ENCODE results near the gene LMO7.
"Not testable (repeated sequence)": the region's sequence is repeated elsewhere in the genome, so short reads cannot be mapped to it uniquely, and the experiment has no call there.

LMO7 gene

DNA sequence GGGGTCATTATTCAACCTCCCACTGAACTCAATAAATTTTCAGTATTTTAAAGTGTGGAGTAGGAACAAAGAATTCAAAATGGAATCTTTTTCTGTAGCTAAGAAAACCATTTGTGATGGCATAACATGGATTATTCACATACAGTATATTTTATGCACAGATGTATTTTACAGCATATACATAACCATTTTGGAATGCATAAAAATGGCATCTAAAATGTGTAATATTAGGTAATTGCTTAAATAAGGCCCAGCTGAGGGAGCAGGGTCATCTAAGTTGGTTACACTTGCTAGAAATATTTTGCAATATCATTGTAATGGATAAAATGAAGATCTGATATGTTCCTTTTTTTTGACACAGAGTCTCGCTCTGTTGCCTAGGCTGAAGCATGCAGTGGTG lies 146.9 kb downstream of the LMO7 start:
- DNase-seq = no peak

DNA sequence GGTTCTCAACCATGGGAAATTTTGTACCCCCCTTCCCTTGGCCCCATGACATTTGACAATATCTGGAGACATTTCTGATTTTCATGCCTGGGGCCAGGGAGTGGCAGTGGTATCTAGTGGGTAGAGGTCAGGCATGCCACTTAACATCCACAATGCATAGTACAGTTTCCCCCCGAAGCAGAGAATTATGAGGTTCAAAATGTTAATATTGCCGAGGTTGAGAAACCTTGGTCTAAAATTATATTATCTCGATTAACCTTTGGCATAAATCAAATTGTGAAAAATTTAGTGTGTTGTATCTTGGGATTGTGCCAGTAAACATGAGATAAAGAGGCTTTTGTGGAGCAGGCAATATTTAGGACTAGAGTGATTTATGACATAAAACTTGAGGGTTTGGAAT lies 147.9 kb downstream of the LMO7 start:
- no peak for DNase-seq

DNA sequence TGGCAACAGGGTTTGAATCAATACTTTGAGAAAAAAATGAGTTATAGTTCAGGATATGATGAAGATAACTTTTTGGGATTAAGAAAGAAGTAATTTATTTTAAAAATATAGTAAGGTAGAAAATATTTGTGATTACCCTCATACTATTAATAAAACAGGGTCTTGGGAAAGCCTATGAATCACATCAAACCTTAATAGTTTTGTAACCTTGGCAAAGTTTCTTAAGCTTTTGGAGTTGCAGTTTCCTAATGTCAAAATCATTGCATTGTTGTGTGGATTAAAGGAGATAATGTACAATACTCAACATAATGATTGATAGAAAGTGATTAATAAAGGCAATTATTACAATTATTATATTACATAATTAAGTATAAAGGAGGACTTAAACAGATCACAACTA lies 149.0 kb downstream of the LMO7 start:
- no peak for DNase-seq

DNA sequence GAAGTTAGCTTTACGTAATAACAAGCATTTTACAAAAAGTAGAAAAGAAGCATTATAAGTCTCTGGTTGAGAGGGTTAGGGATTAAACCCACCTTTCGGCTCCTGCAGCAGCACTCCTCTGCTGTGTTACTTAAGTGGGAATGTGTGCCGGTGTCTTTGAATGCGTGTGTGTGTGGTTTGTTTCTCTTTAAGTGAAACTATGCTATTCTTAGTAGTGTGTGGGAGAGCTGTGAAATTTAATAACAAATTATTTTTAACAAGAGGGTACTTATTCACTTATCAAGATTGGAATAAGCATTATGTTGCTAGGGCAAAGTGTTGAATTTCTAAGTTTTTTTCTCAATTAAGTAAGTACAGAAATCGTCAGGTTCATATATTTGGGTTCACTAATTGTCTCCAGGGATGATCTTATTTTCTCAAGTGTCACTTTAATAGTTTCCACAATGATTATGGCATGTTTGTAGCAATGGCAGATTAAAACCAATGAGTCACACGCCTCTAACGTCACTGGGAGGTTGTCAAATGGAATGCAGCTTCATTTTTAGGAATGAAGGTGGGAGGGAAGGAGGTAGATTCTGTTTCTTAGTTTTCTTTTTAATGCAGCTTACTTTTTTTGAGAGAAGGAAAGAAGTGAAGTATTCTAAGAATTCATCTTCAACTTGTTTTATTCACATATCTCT lies 151.3 kb downstream of the LMO7 start:
- no peak for DNase-seq

DNA sequence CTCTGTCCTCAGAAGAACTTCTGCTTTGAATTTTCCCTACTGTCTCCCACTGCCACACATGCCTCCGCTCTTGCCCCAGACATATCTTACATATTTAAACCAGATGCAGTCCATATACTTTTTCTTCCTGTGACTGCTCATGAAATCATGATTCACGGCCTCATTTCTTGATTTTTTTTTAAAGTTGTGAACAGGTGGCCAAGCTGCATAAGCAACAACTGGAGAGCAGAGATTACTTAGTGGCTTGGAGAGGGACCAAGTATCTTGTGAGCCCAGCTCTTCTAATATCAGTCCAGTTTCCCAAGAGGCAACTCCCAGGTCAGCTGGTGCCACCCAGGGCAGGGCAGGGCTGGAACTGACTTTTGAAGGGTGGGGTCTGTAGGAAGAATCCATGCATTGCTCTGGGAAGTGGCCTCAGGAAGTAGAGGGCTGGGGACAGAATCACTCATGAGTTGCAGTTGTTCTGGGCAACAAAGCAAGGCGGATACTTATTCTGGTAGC lies 152.4 kb downstream of the LMO7 start:
- DNase-seq = no peak

DNA sequence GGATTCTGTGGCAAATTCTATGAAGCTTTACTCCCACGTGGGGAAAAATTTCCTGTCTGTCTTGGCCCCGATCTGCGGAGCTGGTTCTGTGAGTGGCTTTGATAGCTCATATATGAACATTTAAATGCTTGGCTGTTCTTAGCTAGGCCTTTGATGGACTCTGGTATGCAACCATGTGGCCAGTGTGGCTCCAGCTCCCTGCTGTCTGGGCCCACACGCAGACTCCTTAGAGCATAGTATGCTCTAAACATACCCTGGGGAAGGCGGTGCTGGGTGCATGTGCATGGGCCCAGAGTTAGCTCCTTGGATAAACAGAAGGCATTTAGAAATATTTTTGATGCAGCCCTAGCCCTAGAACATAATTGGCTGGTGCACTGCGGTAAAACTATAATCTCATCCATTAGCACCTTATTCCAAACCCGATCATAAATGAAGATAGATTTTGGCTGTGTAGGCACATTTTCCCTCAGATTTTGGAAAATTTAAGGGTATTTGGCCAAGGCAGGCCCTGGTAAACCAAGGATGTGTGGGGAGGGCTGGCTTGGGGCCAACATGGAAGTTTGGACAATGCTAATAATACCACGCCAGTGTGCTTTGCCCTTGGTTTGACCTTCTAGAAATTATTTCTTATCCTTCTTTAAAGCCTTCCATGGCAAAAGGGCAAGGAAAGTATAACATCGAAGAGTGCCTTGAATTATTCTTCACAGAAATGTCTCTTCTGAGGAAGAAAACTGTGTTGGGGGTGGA lies 153.5 kb downstream of the LMO7 start:
- DNase-seq = no peak

DNA sequence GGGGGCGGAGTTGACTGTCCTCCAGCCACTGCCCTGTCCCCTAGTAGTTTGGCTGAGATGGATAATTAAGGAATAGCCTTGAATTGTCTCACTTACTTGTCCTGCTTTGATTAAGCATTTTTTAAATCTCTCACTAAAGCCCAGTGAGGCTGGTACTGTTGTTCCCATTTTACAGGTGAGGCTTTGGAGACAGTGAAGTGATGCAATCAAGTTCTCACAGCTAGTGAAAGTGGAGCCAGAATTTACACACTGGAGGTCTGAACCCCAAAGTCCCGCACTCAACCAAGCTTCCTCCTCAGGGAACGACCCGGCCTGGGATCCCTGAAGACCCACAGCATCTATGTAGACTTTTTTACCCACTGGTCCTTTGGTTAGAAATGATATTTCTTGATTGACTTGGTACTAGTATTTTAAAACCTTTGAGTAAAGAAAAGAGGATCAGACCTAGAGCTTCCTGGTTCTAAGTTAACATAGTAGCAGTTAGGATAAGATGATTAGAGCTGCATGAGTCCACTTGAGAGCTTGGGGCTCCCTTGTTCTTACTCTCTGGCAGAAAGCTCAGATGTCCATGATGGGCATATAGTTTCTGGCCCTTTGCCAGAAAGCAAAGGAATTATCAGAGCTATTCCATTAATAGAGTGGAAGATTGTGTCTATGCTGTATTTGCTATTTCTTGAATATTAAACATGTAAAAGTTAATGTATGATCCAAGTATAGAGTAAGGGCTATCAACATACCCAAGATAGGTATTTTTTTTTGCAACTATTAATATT lies 154.3 kb downstream of the LMO7 start:
- no peak for DNase-seq

DNA sequence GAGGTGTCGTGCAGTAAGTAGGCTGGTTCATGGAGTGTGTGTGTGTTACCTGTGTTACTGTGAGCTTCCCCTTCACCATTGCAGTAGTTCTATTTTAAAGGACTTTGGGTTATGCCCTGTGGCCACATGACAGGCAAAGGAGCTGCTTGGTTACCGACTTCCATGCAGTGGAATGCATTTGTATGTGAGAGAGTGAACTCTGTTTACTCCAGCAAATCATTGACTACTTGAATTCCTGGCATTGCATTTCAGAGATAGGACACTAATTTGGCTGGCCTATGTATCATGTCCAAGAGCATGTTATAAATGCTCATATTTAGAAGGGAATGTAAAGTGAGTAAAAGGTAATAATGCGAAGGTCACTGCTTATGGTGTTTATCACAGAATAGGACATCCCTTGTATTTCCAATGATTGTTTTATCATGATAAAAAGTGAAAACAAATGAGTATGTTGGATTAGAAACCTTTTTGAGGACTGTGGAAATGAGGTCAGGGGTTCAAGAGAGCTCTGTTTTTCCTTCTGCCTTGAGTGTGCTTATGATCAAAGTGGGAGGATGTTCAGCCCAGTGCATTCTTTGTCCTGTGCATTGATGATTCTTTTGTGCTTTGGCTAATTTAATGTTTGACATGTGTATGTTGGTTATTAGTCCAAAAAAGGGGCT lies 156.5 kb downstream of the LMO7 start:
- no peak for DNase-seq

DNA sequence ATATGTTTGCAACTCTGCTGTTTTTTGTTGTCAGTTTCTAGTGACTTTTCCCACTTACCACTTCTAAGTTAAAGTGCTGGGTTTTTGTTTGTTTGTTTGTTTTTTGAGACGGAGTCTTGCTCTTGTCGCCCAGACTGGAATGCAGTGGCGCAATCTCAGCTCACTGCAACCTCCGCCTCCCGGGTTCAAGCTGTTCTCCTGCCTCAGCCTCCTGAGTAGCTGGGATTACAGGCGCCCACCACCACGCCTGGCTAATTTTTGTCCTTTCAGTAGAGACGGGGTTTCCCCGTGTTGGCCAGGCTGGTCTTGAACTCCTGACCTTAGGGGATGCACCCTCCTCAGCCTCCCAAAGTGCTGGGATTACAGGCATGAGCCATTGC lies 157.0 kb downstream of the LMO7 start:
- not testable (repeated sequence) for DNase-seq

DNA sequence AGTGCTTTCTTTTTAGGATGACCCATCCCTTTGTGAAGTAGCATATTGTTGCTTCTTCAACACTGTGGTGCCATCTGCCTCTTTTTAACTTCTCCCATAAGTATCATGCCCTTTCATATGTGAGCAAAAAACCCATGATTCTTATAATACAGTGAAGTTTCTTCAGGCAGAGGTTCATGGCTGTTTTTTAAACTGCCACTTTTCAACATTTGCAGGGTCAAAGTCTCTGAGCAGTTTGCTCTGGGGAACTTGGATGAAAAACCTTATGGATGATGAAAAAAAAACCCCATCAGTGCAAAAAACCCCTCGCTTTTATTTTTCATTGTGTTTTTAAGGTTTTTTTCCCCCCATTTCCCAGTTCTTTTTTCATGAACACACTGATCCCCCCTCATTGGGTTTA lies 158.5 kb downstream of the LMO7 start:
- no peak for DNase-seq

DNA sequence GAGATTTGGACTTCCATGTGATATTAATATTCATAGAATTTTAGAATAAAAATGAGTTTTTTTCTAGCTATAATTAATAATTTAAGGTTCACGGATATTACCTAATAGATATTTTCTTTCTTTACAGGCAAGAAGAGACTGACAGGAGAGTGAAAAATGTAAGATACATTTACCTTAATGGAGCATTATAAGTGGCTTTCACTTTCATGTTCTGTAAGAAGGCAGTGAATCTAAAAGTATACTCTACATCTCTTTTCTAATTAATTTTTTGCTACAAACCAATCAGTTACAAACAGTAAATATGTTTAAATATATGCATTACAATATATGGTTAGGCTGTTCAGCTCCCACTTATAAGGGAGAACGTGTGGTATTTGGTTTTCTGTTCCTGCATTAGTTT lies 159.1 kb downstream of the LMO7 start:
- DNase-seq = no peak

DNA sequence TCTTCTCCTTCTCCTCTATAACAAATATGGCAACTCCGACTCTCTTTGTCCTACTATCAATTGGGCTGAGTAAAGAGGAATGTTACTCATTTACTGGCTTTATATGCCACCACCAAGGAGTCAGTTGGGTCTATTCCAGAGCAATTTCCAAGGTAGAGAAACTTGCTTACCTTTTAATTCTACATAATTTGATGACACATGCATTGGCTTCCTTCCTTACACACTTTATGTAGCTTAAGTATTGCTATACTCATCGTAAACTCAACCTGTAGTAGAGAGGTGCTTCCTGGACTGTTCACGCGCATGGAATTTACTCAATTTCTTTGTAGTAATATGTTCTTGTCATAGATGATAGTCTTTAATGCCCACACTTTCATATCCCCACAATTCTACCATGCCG lies 160.7 kb downstream of the LMO7 start:
- DNase-seq = no peak

DNA sequence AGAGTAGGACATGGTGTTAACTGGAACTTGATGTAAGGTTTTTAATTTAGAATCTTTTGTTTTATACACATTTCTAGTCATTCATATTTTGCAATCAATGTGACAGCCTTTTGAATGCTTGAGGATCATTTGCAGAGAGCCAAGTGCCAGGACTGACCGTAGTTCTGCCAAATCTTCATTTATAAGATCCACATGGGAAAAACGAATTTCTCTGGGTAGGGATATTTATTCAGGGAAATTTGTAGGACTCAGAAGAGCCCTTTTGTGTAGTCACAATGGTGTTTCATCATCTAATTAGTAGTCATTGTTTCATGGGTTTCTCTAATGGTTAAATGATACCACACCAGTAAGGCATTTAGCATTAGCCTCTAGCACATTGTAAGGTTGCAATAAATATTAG lies 161.1 kb downstream of the LMO7 start:
- no peak for DNase-seq

DNA sequence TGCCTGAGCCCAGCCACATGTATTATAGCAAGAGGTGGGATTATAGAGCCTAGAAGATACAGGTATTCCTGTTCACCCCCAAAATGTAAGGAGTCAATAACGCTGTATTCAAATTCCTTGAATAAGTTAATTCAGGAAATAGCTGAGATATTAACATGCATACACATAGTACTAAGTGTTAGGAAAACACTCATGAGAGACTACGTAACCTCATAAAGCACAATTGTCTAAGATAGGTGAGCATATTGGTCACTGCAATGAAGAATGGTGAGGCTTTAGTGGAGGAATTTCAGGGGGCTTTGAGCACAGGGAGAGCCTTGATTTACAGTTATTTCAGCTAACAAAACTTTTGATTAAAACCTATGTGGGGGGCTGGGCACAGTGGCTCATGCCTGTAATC lies 161.6 kb downstream of the LMO7 start:
- DNase-seq = no peak

DNA sequence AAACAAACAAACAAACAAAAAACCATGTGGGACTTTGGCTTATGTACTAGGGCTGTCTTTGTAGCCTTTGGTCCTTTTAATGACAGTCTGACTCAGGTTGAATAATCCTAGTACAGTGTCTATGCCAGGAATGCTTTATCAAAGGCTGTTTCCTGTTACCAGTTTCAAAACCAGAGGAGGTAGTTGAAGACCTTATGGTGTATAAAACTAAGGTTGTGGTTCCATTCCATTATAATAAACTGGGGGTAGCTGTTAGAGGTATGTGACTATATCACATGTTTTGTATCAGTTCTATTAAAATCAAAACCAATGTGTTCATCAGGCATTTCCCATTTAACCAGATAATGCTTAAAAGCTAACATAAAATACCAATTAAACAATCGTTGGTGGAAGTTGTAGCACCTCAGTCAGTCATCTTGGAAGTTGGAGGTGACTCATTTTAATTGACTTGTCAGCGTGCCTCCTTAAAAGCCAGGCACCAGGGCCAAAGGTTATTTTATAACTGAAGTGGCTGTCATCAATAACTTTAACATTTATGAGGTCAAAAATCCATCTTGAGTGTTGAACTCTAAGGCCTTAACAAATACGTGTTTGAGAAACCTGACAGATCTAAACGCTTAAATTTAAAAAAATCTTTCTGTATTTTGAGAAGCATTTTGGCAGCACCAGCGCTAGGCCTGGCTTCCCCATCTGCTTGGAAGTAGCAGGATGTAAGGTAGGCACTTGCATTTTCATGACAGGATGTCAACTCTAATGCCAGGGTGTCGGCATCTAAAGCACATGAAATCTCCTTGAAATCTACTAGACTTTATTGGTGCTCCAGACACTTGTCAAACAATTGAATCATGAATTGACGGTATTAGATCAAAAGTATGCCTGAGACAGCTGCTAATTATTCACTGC lies 162.5 kb downstream of the LMO7 start:
- DNase-seq = no peak

DNA sequence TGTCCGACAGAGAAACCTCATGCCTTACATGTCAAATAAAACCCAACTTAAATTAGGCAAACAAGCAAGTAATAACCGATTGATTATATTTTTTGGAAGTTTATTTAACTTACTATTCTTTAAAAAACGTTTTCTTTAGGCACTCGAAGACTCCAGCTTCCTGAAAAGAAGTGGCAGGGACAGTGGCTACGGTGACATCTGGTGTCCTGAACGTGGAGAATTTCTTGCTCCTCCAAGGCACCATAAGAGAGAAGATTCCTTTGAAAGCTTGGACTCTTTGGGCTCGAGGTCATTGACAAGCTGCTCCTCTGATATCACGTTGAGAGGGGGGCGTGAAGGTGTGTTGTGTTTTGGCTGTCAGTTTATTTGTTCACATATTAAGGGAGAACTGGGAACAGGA lies 164.4 kb downstream of the LMO7 start:
- DNase-seq = no peak

DNA sequence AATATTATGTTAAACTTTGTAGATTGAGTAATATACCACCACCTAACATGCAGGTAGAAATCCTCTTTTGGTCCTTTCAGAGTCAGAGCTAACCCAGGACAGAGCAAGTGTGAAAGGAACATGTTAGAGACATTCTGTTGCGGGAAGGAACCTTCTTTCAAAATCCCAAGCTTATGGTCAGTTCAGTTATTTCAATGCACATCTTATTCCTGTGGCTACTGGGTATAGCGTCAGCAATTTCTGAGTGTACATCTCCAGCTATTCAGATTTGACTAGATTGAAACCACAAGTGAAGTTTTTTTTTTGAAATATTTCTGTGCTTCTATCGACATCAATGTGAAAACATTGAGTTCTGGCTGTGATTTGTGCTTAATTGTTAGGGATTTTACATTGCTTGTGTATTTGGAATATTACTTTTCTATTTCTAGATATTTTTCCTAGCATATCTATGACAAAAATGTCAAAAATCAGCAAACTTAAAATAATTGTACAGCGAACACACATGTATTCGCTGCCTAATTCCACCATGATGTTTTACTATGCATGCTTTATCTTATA lies 165.3 kb downstream of the LMO7 start:
- no peak for DNase-seq

DNA sequence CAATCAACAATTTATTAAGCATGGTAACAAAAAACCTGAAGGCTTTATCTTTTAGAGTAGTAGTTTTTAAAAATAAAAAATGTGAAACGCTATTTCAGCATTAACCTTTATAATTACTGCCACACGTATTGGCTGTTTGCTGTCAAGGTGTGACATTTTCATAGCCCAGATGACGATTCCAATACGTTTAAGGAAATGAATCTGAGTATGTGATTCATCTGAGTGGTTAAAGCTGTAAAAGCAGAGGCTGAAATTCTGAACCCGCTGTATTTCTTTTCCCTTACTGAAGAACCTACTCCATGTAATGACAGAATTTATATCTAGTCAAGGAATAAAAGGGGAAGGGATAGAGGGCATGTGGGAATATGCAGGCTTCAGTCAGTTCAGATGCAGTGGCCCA lies 166.0 kb downstream of the LMO7 start:
- DNase-seq = no peak

DNA sequence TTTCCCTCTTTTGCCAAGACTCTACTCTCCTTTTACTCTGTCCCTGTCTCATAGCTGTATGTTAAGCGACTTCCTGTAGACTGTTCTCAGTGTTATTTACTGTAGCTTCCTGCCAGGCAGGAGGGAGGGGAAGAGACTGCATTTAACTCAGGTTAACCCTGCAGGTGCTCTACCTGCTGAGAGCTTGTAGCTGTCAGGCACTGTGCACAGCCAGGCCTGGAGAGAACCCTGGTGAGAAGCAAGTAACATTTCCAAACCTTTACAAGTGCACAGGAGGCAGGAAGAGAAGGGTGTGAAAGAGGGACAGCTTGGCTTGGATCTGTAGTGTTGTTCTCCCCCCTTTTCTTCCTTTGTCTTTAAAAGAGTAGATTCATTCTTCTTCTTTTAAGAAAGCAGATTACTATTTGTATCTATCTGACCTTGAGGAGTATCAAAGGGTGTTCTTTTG lies 167.1 kb downstream of the LMO7 start:
- no peak for DNase-seq

DNA sequence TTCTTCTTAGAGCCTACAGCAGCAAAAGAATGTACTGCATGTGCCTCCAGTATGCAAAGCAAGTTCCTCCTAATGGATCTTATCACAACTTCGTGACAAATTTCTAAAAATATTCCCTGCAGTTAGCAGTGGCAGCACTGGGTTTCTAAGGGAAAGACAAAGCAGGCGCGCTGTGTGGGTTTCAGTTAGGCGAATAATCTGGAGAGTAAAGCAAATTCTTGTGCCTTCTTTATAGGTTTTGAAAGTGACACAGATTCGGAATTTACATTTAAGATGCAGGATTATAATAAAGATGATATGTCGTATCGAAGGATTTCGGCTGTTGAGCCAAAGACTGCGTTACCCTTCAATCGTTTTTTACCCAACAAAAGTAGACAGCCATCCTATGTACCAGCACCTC lies 167.9 kb downstream of the LMO7 start:
- DNase-seq = no peak

DNA sequence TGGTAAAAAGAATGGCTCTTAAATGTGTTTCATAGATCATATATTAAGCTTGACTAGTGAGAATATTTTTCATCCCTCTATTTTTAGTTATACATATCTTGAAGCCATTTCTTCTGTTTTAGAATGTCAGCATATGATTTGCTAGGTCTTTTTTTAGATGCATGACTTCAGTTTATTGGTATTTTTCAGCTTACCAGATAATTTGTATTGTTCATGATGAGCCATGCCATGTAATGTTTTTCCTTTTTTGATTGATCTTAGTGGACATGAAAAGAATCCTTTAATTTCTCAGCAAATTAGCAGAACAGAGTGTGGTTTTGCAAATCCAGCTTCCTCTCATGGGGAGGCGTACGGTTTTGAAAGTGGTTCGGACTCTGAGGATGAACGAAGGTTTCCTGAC lies 168.5 kb downstream of the LMO7 start:
- DNase-seq = no peak

DNA sequence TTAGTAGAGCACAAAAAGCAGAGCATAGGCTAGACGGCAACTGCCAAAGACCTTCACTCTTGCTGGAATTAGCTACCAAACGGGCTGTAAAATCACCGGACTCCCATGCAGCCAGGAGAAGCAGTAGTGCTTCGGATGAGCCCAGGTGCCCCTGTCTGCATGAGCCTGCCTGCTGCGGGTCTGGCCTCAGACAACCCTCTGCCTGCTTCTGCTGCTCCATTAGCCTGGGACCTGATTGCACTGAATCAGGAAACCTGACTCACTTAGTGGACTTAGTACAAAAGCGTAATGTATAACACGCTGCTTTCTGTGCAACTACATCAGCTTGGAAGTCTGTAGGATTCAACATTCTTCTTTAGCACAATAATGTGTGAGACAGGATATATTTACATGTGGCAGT lies 170.0 kb downstream of the LMO7 start:
- DNase-seq = no peak

Measured in retina (tissue), 1 donor.